ENCODE data around the gene TAOK3. TPM values are rescaled to one million over a fixed set of nuclear protein-coding genes. Genes with fewer than 3 reads are reported as not detected.

The TAOK3 gene
- total RNA-seq, 1 donor from 2014 or later, result 28.6 TPM

GRCh38 chr12:118302053-118302452 lies 70.7 kb downstream of the TAOK3 start:
- H3K9me3 Mint-ChIP-seq (ENCODE audit: unreplicated experiment), result no peaks in the 10 kb centered on the region
- H3K27ac Mint-ChIP-seq (ENCODE audit: unreplicated experiment), result no peak overlapping the region
- H3K4me1 Mint-ChIP-seq (ENCODE audit: unreplicated experiment), result peaks cover 26% of the 10 kb centered on the region

GRCh38 chr12:118299791-118300460 lies 72.8 kb downstream of the TAOK3 start:
- Mint-ChIP-seq H3K9me3 (ENCODE audit: unreplicated experiment) (no peaks in the 10 kb centered on the region), H3K4me1 (ENCODE audit: unreplicated experiment) (peaks cover 17% of the 10 kb centered on the region), H3K27ac (ENCODE audit: unreplicated experiment) (no peak overlapping the region), H3K36me3 (ENCODE audit: unreplicated experiment) (no peaks in the 10 kb centered on the region), H3K4me3 (ENCODE audit: unreplicated experiment) (no peak overlapping the region), H3K27me3 (ENCODE audit: unreplicated experiment) (no peaks in the 10 kb centered on the region)
- TF ChIP-seq CTCF (IDR thresholded peaks at IDR 0.05), result no peak
- DNase-seq (ENCODE audit: extremely low spot score, unreplicated experiment), result no peak

More at GRCh38 chr12:118302053-118302452, 70.7 kb downstream of the TAOK3 start:
- Mint-ChIP-seq H3K27me3 (ENCODE audit: unreplicated experiment) (no peaks in the 10 kb centered on the region), H3K4me3 (ENCODE audit: unreplicated experiment) (no peak overlapping the region), H3K36me3 (ENCODE audit: unreplicated experiment) (no peaks in the 10 kb centered on the region)
- no peak for DNase-seq (ENCODE audit: extremely low spot score, unreplicated experiment)
- TF ChIP-seq CTCF (IDR thresholded peaks at IDR 0.05), result no peak

GRCh38 chr12:118297284-118297683 lies 75.4 kb downstream of the TAOK3 start:
- H3K27me3 Mint-ChIP-seq (ENCODE audit: unreplicated experiment), result no peaks in the 10 kb centered on the region
- no peak for DNase-seq (ENCODE audit: extremely low spot score, unreplicated experiment)
- no peak for TF ChIP-seq CTCF (IDR thresholded peaks at IDR 0.05)
- no peaks in the 10 kb centered on the region for H3K9me3 Mint-ChIP-seq (ENCODE audit: unreplicated experiment)
- peaks cover 10% of the 10 kb centered on the region for H3K4me1 Mint-ChIP-seq (ENCODE audit: unreplicated experiment)
- no peak overlapping the region for H3K27ac Mint-ChIP-seq (ENCODE audit: unreplicated experiment)
- H3K4me3 Mint-ChIP-seq (ENCODE audit: unreplicated experiment), result no peak overlapping the region
- H3K36me3 Mint-ChIP-seq (ENCODE audit: unreplicated experiment), result no peaks in the 10 kb centered on the region

GRCh38 chr12:118292836-118293235 lies 79.9 kb downstream of the TAOK3 start:
- Mint-ChIP-seq H3K36me3 (ENCODE audit: unreplicated experiment) (no peaks in the 10 kb centered on the region), H3K4me3 (ENCODE audit: unreplicated experiment) (no peak overlapping the region), H3K27ac (ENCODE audit: unreplicated experiment) (no peak overlapping the region), H3K27me3 (ENCODE audit: unreplicated experiment) (no peaks in the 10 kb centered on the region), H3K4me1 (ENCODE audit: unreplicated experiment) (no peaks in the 10 kb centered on the region), H3K9me3 (ENCODE audit: unreplicated experiment) (no peaks in the 10 kb centered on the region)
- TF ChIP-seq CTCF (IDR thresholded peaks at IDR 0.05), result no peak
- DNase-seq (ENCODE audit: extremely low spot score, unreplicated experiment), result no peak

- no peak for TF ChIP-seq CTCF (IDR thresholded peaks at IDR 0.05)
- H3K27ac Mint-ChIP-seq (ENCODE audit: unreplicated experiment), result no peak overlapping the region
- H3K9me3 Mint-ChIP-seq (ENCODE audit: unreplicated experiment), result peaks cover 8% of the 10 kb centered on the region
- H3K4me3 Mint-ChIP-seq (ENCODE audit: unreplicated experiment), result no peak overlapping the region
- H3K27me3 Mint-ChIP-seq (ENCODE audit: unreplicated experiment), result no peaks in the 10 kb centered on the region
- DNase-seq (ENCODE audit: extremely low spot score, unreplicated experiment), result no peak
- H3K4me1 Mint-ChIP-seq (ENCODE audit: unreplicated experiment), result no peaks in the 10 kb centered on the region
- H3K36me3 Mint-ChIP-seq (ENCODE audit: unreplicated experiment), result no peaks in the 10 kb centered on the region
These were observed 82.6 kb downstream of the TAOK3 start for GRCh38 chr12:118290130-118290529.
